IgD-negative memory B cell (primary cell): ENCODE results near the gene SEC22C. TPM values are rescaled to one million over a fixed set of nuclear protein-coding genes. Genes with fewer than 3 reads are reported as not detected.
"Not testable (repeated sequence)": the region's sequence is repeated elsewhere in the genome, so short reads cannot be mapped to it uniquely, and the experiment has no call there.

Experiments
- H3K27ac Mint-ChIP-seq, 3 donors: one replicate each; pipeline ENCODE4 v1.8.0; 2020 to 2022; ENCODE audit warnings: mild to moderate bottlenecking in 3 of 3, mixed read lengths in 3 of 3, moderate library complexity in 1 of 3
- H3K27me3 Mint-ChIP-seq: one replicate; pipeline ENCODE4 v1.8.0; 2021; ENCODE audit warnings: mixed read lengths
- H3K36me3 Mint-ChIP-seq: one replicate; pipeline ENCODE4 v1.8.0; 2020; ENCODE audit warnings: mild to moderate bottlenecking, mixed read lengths
- H3K4me1 Mint-ChIP-seq, 3 donors: one replicate each; pipeline ENCODE4 v1.8.0; 2020 to 2022; ENCODE audit warnings: mixed read lengths in 3 of 3, mild to moderate bottlenecking in 1 of 3
- H3K4me3 Mint-ChIP-seq, 4 donors: one replicate each; pipeline ENCODE4 v1.8.0; 2020 to 2022; ENCODE audit warnings: mild to moderate bottlenecking in 4 of 4, mixed read lengths in 4 of 4, moderate library complexity in 3 of 4
- H3K9me3 Mint-ChIP-seq, 3 donors: one replicate each; pipeline ENCODE4 v1.8.0; 2020 to 2021; ENCODE audit warnings: mixed read lengths in 3 of 3, mild to moderate bottlenecking in 1 of 3
- polyA plus RNA-seq: library from polyadenylated mRNA; unstranded; fragments of 300-500 nt; fragmentation: Illumina TruSeq; gene quantifications from one replicate; pipeline ENCODE4 v1.2.3, GENCODE V29; 2021

Gene SEC22C
- polyA plus RNA-seq, 1 donor from 2014 or later = 30.1 TPM

- not testable (repeated sequence) for H3K27me3 Mint-ChIP-seq, H3K27ac Mint-ChIP-seq, H3K9me3 Mint-ChIP-seq, H3K4me3 Mint-ChIP-seq, H3K4me1 Mint-ChIP-seq, H3K36me3 Mint-ChIP-seq
These were observed 24.9 kb downstream of the SEC22C start for GRCh38 chr3:42556817-42557216.

GRCh38 chr3:42556089-42556632, 25.6 kb downstream of the SEC22C start:
- no peaks in the 10 kb centered on the region for H3K9me3 Mint-ChIP-seq
- no peaks in the 10 kb centered on the region for H3K27me3 Mint-ChIP-seq
- H3K36me3 Mint-ChIP-seq = peaks cover 7% of the 10 kb centered on the region
- H3K27ac Mint-ChIP-seq = peak overlapping the region in 1 of 3 donors; percentile 80
- H3K4me3 Mint-ChIP-seq = no peak overlapping the region
- peaks cover 4 to 5% (median 4%) of the 10 kb centered on the region in 3 donors for H3K4me1 Mint-ChIP-seq

DNA sequence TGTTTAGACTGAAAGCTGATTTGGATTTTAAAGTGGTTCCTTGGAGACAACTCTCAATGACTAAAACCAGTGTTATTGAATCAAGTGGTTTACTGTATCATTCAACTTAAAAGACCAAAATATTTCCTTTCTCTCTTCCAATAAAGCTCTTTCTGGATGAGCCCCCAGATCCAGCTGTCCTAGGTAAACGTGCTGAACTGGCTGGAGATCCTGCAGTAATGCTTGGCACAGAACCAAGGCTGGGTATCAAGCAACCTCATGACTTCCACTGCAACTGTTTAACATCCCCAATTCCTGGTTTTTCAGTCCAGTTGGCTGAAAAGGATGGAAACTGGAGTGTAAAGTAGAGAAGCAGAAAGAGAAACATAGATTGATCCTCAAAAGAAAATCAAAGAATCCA, 28.9 kb downstream of the SEC22C start:
- H3K4me1 Mint-ChIP-seq = peaks cover 4 to 5% (median 4%) of the 10 kb centered on the region in 3 donors
- no peak overlapping the region for H3K4me3 Mint-ChIP-seq
- H3K27ac Mint-ChIP-seq = no peak overlapping the region
- no peaks in the 10 kb centered on the region for H3K27me3 Mint-ChIP-seq
- H3K36me3 Mint-ChIP-seq = peaks cover 5% of the 10 kb centered on the region
- no peaks in the 10 kb centered on the region for H3K9me3 Mint-ChIP-seq

DNA sequence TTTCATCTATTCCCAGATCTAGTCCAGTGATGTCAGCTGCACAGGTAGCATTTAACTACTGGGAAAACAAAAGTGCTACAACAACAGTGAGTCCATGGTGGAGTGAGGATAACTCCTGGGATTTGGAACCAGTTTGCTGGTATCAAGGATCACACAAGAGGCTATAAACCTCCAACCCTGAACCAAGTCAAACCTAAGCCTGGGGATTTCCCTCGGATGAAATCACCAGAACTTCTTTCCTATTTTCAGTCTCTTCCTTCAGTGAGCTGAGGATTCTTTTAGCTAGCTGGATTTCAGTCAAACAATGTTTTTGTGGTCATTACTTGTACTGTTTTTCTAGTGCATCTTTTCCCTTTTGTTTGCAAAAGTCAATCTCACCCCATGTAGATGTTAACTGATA, 31.5 kb downstream of the SEC22C start:
- Mint-ChIP-seq H3K4me1 (no peaks in the 10 kb centered on the region), H3K27ac (no peak overlapping the region), H3K36me3 (peaks cover 4% of the 10 kb centered on the region)

GRCh38 chr3:42549131-42549530, 32.6 kb downstream of the SEC22C start:
- Mint-ChIP-seq H3K4me3 (no peak overlapping the region), H3K36me3 (peaks cover 4% of the 10 kb centered on the region), H3K9me3 (no peaks in the 10 kb centered on the region), H3K27me3 (no peaks in the 10 kb centered on the region), H3K27ac (peak overlapping the region in 1 of 3 donors; percentile 59), H3K4me1 (no peaks in the 10 kb centered on the region)

More for the DNA sequence above, 31.5 kb downstream of the SEC22C start:
- H3K27me3 Mint-ChIP-seq = no peaks in the 10 kb centered on the region
- no peaks in the 10 kb centered on the region for H3K9me3 Mint-ChIP-seq
- H3K4me3 Mint-ChIP-seq = no peak overlapping the region

DNA sequence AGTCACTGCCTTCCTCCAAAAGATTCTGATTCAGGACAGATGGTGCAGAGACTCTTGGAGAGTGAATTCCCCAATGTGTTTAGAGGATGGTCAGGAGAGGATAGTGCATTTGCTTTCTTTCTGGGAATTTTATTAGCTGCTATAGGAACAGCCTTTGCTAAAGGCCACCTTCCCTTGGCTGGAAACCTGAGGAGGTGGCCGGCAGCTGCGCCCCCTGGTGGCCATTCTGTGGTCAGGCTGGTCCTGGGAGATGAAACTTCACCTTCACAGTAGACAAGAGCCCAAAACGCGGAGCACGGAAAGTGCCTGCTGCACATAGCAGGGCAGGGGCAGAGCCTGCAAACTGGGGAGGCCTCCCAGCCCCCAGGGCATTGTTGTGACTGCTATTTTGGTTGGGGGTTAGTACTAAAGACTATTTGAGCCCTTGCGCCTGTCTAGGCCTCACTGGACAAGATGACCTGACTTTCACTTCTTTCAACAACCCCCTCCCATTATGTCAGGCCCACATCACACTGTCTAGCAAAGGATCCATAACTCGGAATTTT, 34.3 kb downstream of the SEC22C start:
- no peaks in the 10 kb centered on the region for H3K9me3 Mint-ChIP-seq
- H3K4me3 Mint-ChIP-seq = no peak overlapping the region
- H3K27ac Mint-ChIP-seq = peak overlapping the region in 2 of 3 donors; percentile 59 to 89

GRCh38 chr3:42546691-42547213, 35.0 kb downstream of the SEC22C start:
- Mint-ChIP-seq H3K36me3 (peaks cover 4% of the 10 kb centered on the region), H3K4me1 (no peaks in the 10 kb centered on the region), H3K4me3 (no peak overlapping the region), H3K27me3 (no peaks in the 10 kb centered on the region), H3K9me3 (no peaks in the 10 kb centered on the region), H3K27ac (no peak overlapping the region)

More for the DNA sequence above, 34.3 kb downstream of the SEC22C start:
- Mint-ChIP-seq H3K27me3 (no peaks in the 10 kb centered on the region), H3K36me3 (peaks cover 4% of the 10 kb centered on the region), H3K4me1 (no peaks in the 10 kb centered on the region)

GRCh38 chr3:42545284-42545900, 36.4 kb downstream of the SEC22C start:
- Mint-ChIP-seq H3K4me1 (no peaks in the 10 kb centered on the region), H3K27ac (no peak overlapping the region), H3K4me3 (no peak overlapping the region), H3K36me3 (peaks cover 4% of the 10 kb centered on the region), H3K27me3 (peaks cover 2% of the 10 kb centered on the region), H3K9me3 (no peaks in the 10 kb centered on the region)

- Mint-ChIP-seq H3K4me1 (no peaks in the 10 kb centered on the region), H3K27ac (no peak overlapping the region), H3K27me3 (peaks cover 2% of the 10 kb centered on the region), H3K36me3 (peaks cover 4% of the 10 kb centered on the region), H3K9me3 (no peaks in the 10 kb centered on the region), H3K4me3 (no peak overlapping the region)
These were observed 37.1 kb downstream of the SEC22C start for GRCh38 chr3:42544492-42545283.

- H3K27me3 Mint-ChIP-seq = peaks cover 2% of the 10 kb centered on the region
- peaks cover 1% of the 10 kb centered on the region for H3K36me3 Mint-ChIP-seq
- no peak overlapping the region for H3K4me3 Mint-ChIP-seq
- H3K27ac Mint-ChIP-seq = no peak overlapping the region
- H3K4me1 Mint-ChIP-seq = no peaks in the 10 kb centered on the region
- H3K9me3 Mint-ChIP-seq = no peaks in the 10 kb centered on the region
These were observed 40.7 kb downstream of the SEC22C start for GRCh38 chr3:42541079-42541478.

- Mint-ChIP-seq H3K27ac (no peak overlapping the region), H3K9me3 (no peaks in the 10 kb centered on the region), H3K36me3 (no peaks in the 10 kb centered on the region), H3K4me3 (no peak overlapping the region), H3K4me1 (no peaks in the 10 kb centered on the region), H3K27me3 (peaks cover 2% of the 10 kb centered on the region)
These were observed 41.7 kb downstream of the SEC22C start for GRCh38 chr3:42539871-42540714.

DNA sequence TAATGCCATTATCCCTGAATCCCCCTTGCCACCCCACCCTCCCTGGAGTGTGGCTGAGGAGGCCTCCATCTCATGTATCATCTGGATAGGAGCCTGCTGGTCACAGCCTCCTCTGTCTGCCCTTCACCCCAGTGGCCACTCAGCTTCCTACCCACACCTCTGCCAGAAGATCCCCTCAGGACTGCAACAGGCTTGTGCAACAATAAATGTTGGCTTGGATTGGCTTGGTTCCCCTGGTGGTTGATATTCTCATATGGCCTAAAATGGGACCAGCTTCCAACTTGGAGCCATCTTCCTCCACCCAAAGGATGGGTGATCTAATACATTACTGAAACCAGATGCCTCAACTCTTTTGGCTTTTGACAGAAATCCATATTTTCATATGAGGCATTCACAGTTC, 44.4 kb downstream of the SEC22C start:
- H3K4me3 Mint-ChIP-seq = no peak overlapping the region

GRCh38 chr3:42535981-42536784, 45.6 kb downstream of the SEC22C start:
- no peaks in the 10 kb centered on the region for H3K9me3 Mint-ChIP-seq
- H3K4me1 Mint-ChIP-seq = no peaks in the 10 kb centered on the region
- H3K36me3 Mint-ChIP-seq = no peaks in the 10 kb centered on the region
- H3K27ac Mint-ChIP-seq = peak overlapping the region in 1 of 3 donors; percentile 77
- no peak overlapping the region for H3K4me3 Mint-ChIP-seq
- peaks cover 2% of the 10 kb centered on the region for H3K27me3 Mint-ChIP-seq

More for the DNA sequence above, 44.4 kb downstream of the SEC22C start:
- Mint-ChIP-seq H3K27ac (no peak overlapping the region), H3K9me3 (no peaks in the 10 kb centered on the region), H3K27me3 (peaks cover 2% of the 10 kb centered on the region), H3K36me3 (no peaks in the 10 kb centered on the region), H3K4me1 (no peaks in the 10 kb centered on the region)
